ENCODE results near the gene FAU. TPM values are rescaled to one million over a fixed set of nuclear protein-coding genes. Genes with fewer than 3 reads are reported as not detected.

Gene FAU
- total and polyA plus RNA-seq, 9 of the 15 experiments (the other 6 are each of a cell fraction or from before 2014, with no cell fraction given), result 433 to 1,827 (median 942) TPM

DNA sequence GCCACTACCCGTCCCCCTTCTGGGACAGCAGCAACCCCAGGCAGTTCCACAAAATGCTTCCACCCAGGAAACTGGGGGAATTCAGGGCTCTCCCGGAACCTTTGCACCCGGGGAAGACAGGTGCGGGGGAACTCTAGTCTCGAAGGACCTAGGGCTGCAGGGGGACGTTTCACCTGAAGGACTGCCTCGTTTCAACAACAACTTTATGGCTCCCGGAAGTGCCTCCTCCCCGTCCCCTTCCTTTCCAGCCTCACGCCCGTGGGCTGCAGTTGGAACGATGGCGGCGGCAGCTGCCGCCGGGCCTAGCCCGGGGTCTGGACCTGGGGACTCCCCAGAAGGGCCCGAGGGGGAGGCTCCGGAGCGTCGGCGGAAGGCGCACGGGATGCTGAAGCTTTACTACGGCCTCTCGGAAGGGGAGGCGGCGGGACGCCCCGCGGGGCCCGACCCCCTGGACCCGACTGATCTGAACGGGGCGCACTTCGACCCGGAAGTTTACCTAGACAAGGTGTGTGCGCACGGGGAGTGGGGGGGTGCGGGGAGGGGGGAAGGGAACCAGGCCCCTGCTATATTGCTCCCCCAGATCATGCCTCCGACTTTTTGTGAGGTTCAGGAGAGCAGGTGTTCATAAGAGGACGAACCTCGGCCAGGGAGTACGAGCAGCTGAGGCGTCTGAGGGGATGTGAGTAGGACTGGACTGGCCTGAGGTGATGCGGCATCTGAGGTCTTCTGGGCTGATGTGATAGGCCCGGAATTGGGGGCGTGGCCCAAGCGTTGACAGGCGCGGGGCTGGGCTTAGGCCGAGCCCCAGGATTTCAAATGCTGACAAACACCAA, 25.7 kb downstream of the FAU start, which contains the start of gene VPS51 (continued):
- TF ChIP-seq REST (IDR thresholded peaks at IDR 0.05; ENCODE audit: borderline replicate concordance) (no peak), REST (CRISPR knock-in tag; IDR thresholded peaks at IDR 0.05; ENCODE audit: low read depth) (peak; percentile 67; the same call in 1 of the 2 replicates), TBP (optimal IDR thresholded peaks at IDR 0.05; ENCODE audit: low read depth, low read length) (peak; percentile 92), KDM5B (IDR thresholded peaks at IDR 0.05; ENCODE audit: insufficient replicate concordance, low read depth, low read length) (peak; percentile 96), ATF3 (IDR thresholded peaks at IDR 0.05) (no peak), ATF3 (CRISPR knock-in tag; conservative IDR thresholded peaks at IDR 0.05) (peak; percentile 44; the same call in 1 of the 2 replicates), ELF2 (CRISPR knock-in tag; IDR thresholded peaks at IDR 0.05) (peak; percentile 97), HDAC3 (IDR thresholded peaks at IDR 0.05; ENCODE audit: borderline replicate concordance, partially characterized antibody) (peak; percentile 57), NR1H2 (CRISPR knock-in tag; IDR thresholded peaks at IDR 0.05) (0 out of 2 replicates have a peak, but pooled peaks have one; percentile 28), TARDBP (IDR thresholded peaks at IDR 0.05) (peak; percentile 77), L3MBTL2 (IDR thresholded peaks at IDR 0.05) (peak; percentile 57), EP400 (IDR thresholded peaks at IDR 0.05) (peak; percentile 92), ZNF384 (IDR thresholded peaks at IDR 0.05; ENCODE audit: low read depth, low read length) (peak; percentile 87), CBX3 (IDR thresholded peaks at IDR 0.05; ENCODE audit: borderline replicate concordance in 1 of 2, low read length in 2 of 2) (peak in 1 of 2 experiments; percentile 96; a peak in 2 of 3 replicates), SIX5 (IDR thresholded peaks at IDR 0.05; ENCODE audit: borderline replicate concordance in 1 of 2, insufficient read depth in 1 of 2, low read depth in 1 of 2, low read length in 2 of 2) (peak; percentile 94 to 99), NR2F6 (CRISPR knock-in tag; IDR thresholded peaks at IDR 0.05) (0 out of 2 replicates have a peak, but pooled peaks have one; percentile 7), HCFC1 (IDR thresholded peaks at IDR 0.05; ENCODE audit: low read depth, low read length) (peak; percentile 99), KHSRP (IDR thresholded peaks at IDR 0.05) (no peak), PHF21A (IDR thresholded peaks at IDR 0.05; ENCODE audit: borderline replicate concordance, low read depth) (peak; percentile 86; the same call in 1 of the 2 replicates)
